OCI-LY1 (cell line): ENCODE data around the gene GALNT9.

ENCODE experiments used
- H2AFZ ChIP-seq: fragments of 200-600 bp; sonication (generic), shearing (Covaris generic); 2 replicates; pipeline ENCODE4 v1.6.0; 2014; ENCODE audit warnings: antibody characterized with exemption, mild to moderate bottlenecking, low read length
- H3F3A ChIP-seq: fragments of 200-600 bp; sonication (generic), shearing (Covaris generic); 2 replicates; pipeline ENCODE4 v1.6.0; 2014; ENCODE audit warnings: mild to moderate bottlenecking, antibody characterized with exemption, low read length, moderate library complexity; ENCODE audit not compliant: insufficient read depth
- H3K27ac ChIP-seq: fragments of 200-600 bp; sonication (generic); 2 replicates; pipeline ENCODE4 v1.5.1; 2014; ENCODE audit warnings: low read length, mixed run types, mild to moderate bottlenecking, low read depth; ENCODE audit not compliant: poor library complexity, severe bottlenecking
- H3K27me3 ChIP-seq: fragments of 200-600 bp; sonication (generic); 2 replicates; pipeline ENCODE4 v1.6.0; 2014; ENCODE audit warnings: antibody characterized with exemption, mild to moderate bottlenecking, low read length, moderate library complexity; ENCODE audit not compliant: insufficient read depth
- H3K36me3 ChIP-seq: fragments of 200-600 bp; sonication (generic); 2 replicates; pipeline ENCODE4 v1.6.1; 2014; ENCODE audit warnings: mild to moderate bottlenecking, antibody characterized with exemption, low read length, moderate library complexity, mixed read lengths; ENCODE audit not compliant: insufficient read depth
- H3K4me1 ChIP-seq: fragments of 200-600 bp; sonication (generic); 2 replicates; pipeline ENCODE4 v1.5.1; 2014; ENCODE audit warnings: mild to moderate bottlenecking, low read length, moderate library complexity; ENCODE audit not compliant: insufficient read depth, severe bottlenecking
- H3K4me2 ChIP-seq: fragments of 200-600 bp; sonication (generic), shearing (Covaris generic); 2 replicates; pipeline ENCODE4 v1.6.1; 2014; ENCODE audit warnings: low read length
- H3K4me3 ChIP-seq: fragments of 200-600 bp; sonication (generic); 2 replicates; pipeline ENCODE4 v1.5.1; 2014; ENCODE audit warnings: low read length, low read depth, mild to moderate bottlenecking, mixed read lengths; ENCODE audit not compliant: poor library complexity, severe bottlenecking
- H3K79me2 ChIP-seq: fragments of 200-600 bp; shearing (Covaris generic); 2 replicates; pipeline ENCODE4 v1.6.1; 2016; ENCODE audit warnings: mixed run types, low read length, mixed read lengths; ENCODE audit not compliant: insufficient read depth
- H3K9ac ChIP-seq: fragments of 200-600 bp; sonication (generic), shearing (Covaris generic); 2 replicates; pipeline ENCODE4 v1.6.1; 2014; ENCODE audit warnings: mild to moderate bottlenecking, low read length, mixed read lengths
- H3K9me2 ChIP-seq: fragments of 200-600 bp; sonication (generic), shearing (Covaris generic); 2 replicates; pipeline ENCODE4 v1.6.1; 2014; ENCODE audit warnings: low read depth, mild to moderate bottlenecking, low read length, mixed read lengths
- H3K9me3 ChIP-seq: fragments of 200-600 bp; shearing (Covaris generic); 2 replicates; pipeline ENCODE4 v1.6.1; 2014; ENCODE audit warnings: low read length, mixed read lengths
- H4K20me1 ChIP-seq: fragments of 200-600 bp; sonication (generic), shearing (Covaris generic); 2 replicates; pipeline ENCODE4 v1.6.0; 2016; ENCODE audit warnings: mild to moderate bottlenecking, low read length; ENCODE audit not compliant: insufficient read depth
- EZH2 ChIP-seq: fragments of 200-600 bp; sonication (generic), shearing (Covaris generic); IDR thresholded peaks from 2 replicates; pipeline ENCODE4 v1.8.0; 2017; ENCODE audit warnings: borderline replicate concordance, mixed run types, mild to moderate bottlenecking, antibody characterized with exemption, low read length, moderate library complexity, mixed read lengths
- TF ChIP-seq, protein P1 (sequence below): fragments of 200-600 bp; sonication (generic), shearing (Covaris generic); IDR thresholded peaks from 2 replicates; pipeline ENCODE4 v1.5.1; 2017; ENCODE audit warnings: mild to moderate bottlenecking, antibody characterized with exemption, low read length, moderate library complexity, mixed read lengths

The GALNT9 gene

DNA sequence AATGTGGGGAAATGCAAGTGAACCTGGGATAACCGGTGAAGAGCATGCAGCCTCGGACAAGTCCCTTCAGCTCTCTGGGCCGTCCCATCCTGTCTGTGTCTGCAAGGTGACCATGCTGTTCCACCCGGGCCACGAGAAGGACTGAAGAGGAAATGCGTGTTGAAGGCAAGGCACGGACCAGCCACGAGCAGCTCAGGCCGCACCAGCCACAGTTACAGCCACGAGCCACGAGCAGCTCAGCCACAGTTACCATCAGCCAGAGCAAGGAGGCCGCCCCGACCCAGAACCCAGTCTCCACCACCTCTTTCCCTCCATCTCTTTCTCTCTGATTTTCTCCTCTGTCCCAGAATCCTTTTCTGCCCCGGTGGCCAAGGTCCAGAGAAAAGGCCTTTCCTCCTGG lies 18.8 kb upstream of the GALNT9 start:
- no peaks in the 10 kb centered on the region for H3K27me3 ChIP-seq
- H3K79me2 ChIP-seq: no peaks in the 10 kb centered on the region
- H3K9me2 ChIP-seq: no peaks in the 10 kb centered on the region

DNA sequence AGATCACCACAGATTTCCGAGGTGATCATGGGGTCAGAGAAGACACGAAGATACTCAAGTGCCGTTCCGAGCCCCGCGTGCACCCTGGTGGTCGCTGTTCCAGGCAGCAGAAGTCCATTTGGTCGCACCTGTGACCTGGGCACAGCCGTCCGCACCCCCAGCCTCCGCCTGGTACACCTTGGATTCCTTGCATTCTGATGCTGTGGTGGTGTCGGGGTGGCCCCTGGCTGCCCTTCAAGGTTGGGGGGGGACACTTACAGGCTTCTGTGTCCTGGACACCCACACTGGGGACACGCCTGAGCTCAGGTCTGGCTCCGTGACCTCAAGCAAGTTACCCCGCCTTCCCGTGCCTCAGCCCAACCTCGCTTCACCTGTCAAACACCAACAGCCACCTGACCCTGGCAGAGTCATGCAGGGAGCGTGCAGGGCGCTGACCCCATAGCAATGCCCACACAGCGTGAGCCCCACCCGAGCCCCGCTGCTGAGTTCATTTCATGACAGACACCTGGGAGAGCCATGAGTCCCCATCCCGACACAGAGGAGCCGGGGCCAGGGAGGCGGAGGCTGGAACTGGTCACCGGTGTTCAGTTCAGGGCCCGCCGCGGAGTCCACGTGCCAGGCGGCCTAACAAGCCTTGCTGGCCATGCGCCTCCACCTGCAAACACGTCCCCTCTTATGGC lies 17.9 kb upstream of the GALNT9 start:
- H3K4me2 ChIP-seq: no peak overlapping the region
- no peaks in the 10 kb centered on the region for H3K9me2 ChIP-seq
- no peaks in the 10 kb centered on the region for H3K27me3 ChIP-seq

More for the DNA sequence above, 18.8 kb upstream of the GALNT9 start:
- TF ChIP-seq EZH2: no peak
- TF ChIP-seq, protein P1, sequence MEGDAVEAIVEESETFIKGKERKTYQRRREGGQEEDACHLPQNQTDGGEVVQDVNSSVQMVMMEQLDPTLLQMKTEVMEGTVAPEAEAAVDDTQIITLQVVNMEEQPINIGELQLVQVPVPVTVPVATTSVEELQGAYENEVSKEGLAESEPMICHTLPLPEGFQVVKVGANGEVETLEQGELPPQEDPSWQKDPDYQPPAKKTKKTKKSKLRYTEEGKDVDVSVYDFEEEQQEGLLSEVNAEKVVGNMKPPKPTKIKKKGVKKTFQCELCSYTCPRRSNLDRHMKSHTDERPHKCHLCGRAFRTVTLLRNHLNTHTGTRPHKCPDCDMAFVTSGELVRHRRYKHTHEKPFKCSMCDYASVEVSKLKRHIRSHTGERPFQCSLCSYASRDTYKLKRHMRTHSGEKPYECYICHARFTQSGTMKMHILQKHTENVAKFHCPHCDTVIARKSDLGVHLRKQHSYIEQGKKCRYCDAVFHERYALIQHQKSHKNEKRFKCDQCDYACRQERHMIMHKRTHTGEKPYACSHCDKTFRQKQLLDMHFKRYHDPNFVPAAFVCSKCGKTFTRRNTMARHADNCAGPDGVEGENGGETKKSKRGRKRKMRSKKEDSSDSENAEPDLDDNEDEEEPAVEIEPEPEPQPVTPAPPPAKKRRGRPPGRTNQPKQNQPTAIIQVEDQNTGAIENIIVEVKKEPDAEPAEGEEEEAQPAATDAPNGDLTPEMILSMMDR: no peak
- no peak overlapping the region for H3K27ac ChIP-seq
- no peak overlapping the region for H3K4me2 ChIP-seq
- no peak overlapping the region for H3K9ac ChIP-seq
- no peaks in the 10 kb centered on the region for H3K4me1 ChIP-seq
- H3K4me3 ChIP-seq: no peak overlapping the region
- H4K20me1 ChIP-seq: no peaks in the 10 kb centered on the region
- H3K36me3 ChIP-seq: no peaks in the 10 kb centered on the region
- H3F3A ChIP-seq: no peaks in the 10 kb centered on the region
- H2AFZ ChIP-seq: no peak overlapping the region
- no peaks in the 10 kb centered on the region for H3K9me3 ChIP-seq

DNA sequence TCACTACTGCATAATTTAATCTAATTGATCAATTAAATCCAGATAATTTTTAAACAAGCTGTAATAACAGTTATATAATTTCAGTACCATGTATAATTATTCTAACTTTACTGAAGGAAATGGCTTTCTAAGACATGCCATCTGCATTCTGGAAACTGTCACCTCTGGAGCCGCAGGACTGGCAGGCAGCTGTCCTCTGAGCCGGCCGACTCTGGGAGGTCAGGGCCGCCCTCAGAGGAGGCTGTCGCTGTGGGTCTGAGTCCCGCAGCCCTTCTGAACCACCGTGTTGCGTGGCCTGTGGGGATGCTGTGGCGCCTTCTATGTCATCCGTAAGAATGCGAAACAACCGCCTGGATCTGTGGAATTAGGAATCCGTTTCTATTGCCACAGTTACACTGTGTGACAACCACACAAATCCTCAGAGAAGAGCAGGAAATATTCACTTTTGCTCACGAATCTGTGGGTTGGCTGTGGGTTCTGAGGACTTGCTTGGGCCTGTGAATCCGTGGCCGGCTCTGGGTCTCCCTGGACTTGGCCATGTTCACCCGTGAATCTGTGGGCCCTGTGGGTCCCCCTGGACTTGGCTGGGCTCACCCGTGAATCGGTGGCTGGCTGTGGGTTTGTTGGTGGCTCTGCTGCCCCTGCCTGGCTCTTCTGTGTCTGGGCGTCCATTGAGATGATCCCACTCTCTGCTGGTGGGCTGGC lies 17.2 kb upstream of the GALNT9 start:
- no peak overlapping the region for H3K9ac ChIP-seq
- no peaks in the 10 kb centered on the region for H3K4me1 ChIP-seq
- no peaks in the 10 kb centered on the region for H3K36me3 ChIP-seq
- H3K9me3 ChIP-seq: no peaks in the 10 kb centered on the region
- no peak overlapping the region for H3K4me3 ChIP-seq
- no peaks in the 10 kb centered on the region for H3K79me2 ChIP-seq
- H3F3A ChIP-seq: no peaks in the 10 kb centered on the region
- no peaks in the 10 kb centered on the region for H3K9me2 ChIP-seq
- H3K4me2 ChIP-seq: no peak overlapping the region
- no peaks in the 10 kb centered on the region for H4K20me1 ChIP-seq
- no peak for TF ChIP-seq EZH2
- TF ChIP-seq, protein P1: no peak
- no peaks in the 10 kb centered on the region for H3K27me3 ChIP-seq
- no peak overlapping the region for H2AFZ ChIP-seq
- H3K27ac ChIP-seq: no peak overlapping the region

More for the DNA sequence above, 17.9 kb upstream of the GALNT9 start:
- Histone ChIP-seq H3K79me2 (no peaks in the 10 kb centered on the region), H3K9ac (no peak overlapping the region), H4K20me1 (no peaks in the 10 kb centered on the region), H3K4me1 (no peaks in the 10 kb centered on the region), H3K4me3 (no peak overlapping the region), H2AFZ (no peak overlapping the region), H3K36me3 (no peaks in the 10 kb centered on the region), H3K9me3 (no peaks in the 10 kb centered on the region), H3F3A (no peaks in the 10 kb centered on the region), H3K27ac (no peak overlapping the region)
- TF ChIP-seq EZH2: no peak
- TF ChIP-seq, protein P1: no peak
